ENCODE measurements around the gene ICAM4.

DNA sequence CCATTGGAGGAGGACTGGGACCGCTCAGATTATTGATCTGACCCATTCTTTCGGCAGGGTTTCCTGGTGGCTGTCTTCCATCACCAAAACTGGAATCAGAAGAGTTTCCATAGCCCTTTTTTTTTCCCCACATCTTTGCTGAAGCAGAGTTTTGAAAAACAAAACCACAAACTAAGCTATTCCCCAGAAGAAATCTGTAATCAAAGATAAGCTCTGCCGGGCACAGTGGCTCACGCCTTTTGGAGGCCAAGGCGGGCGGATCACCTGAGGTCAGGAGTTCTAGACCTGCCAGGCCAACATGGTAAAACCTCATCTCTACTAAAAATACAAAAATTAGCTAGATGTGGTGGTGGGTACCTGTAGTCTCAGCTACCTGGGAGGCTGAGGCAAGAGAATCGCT lies 20.0 kb upstream of the ICAM4 start:
- no peak for TF ChIP-seq POLR2A (IDR thresholded peaks at IDR 0.05; ENCODE audit: low read depth)
- TF ChIP-seq, protein P1, sequence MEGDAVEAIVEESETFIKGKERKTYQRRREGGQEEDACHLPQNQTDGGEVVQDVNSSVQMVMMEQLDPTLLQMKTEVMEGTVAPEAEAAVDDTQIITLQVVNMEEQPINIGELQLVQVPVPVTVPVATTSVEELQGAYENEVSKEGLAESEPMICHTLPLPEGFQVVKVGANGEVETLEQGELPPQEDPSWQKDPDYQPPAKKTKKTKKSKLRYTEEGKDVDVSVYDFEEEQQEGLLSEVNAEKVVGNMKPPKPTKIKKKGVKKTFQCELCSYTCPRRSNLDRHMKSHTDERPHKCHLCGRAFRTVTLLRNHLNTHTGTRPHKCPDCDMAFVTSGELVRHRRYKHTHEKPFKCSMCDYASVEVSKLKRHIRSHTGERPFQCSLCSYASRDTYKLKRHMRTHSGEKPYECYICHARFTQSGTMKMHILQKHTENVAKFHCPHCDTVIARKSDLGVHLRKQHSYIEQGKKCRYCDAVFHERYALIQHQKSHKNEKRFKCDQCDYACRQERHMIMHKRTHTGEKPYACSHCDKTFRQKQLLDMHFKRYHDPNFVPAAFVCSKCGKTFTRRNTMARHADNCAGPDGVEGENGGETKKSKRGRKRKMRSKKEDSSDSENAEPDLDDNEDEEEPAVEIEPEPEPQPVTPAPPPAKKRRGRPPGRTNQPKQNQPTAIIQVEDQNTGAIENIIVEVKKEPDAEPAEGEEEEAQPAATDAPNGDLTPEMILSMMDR (IDR thresholded peaks at IDR 0.05) = no peak
- TF ChIP-seq POLR2AphosphoS5 (IDR thresholded peaks at IDR 0.05) = no peak
- no peak for TF ChIP-seq EP300 (IDR thresholded peaks at IDR 0.05)

All from esophagus muscularis mucosa (tissue), 4 donors.